DMS114 treated with DMSO at 0.1 percent for 48 hours (cell line): Measurements from ENCODE around the gene CNDP2.

Source experiments
- DNase-seq: peaks from one replicate; lab custom pipeline; 2025; ENCODE audit not compliant: unreplicated experiment; lab: John Stamatoyannopoulos, UW

The CNDP2 gene

DNA sequence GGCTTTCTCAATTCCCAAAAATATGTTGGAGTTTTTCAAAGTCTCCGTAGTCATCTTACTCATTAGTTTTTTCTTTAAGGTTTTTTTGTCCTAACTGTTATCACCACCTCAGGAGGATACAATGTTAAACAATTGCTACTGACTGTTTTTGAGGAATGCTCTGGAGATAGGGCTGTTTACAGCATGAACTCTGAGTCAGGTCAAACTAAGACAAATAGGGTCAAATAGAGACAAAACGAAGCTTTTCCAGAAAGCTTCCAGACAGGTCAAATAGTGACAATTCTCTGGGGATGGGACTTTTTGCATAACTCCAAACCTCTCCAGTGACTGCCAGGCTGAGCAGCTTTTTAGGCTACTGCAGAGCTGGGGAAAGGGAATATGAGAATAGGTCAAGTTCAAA, 23.9 kb upstream of the CNDP2 start:
- DNase-seq: no peak

- DNase-seq: no peak
Observed at GRCh38 chr18:74473976-74474640, 22.1 kb upstream of the CNDP2 start.

DNA sequence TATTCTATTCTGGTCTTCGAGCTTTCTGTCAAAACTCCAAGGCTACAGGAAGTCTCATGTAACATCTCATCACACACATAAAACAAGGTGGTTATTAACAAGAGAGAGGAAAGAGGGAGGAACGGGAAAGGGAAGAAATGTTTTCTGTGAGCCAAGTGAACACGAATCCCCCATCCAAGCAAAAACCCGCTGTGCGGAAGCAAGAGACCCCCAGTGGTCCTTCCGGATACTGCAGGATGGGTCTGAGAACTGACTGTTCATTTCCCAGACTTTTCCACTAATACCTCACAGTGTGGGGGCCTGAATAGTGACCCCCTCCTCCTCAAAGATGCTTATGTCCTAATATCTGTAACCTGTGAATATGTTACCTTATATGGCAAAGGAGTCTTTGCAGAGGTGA, 20.0 kb upstream of the CNDP2 start:
- DNase-seq: peak; percentile 7

DNA sequence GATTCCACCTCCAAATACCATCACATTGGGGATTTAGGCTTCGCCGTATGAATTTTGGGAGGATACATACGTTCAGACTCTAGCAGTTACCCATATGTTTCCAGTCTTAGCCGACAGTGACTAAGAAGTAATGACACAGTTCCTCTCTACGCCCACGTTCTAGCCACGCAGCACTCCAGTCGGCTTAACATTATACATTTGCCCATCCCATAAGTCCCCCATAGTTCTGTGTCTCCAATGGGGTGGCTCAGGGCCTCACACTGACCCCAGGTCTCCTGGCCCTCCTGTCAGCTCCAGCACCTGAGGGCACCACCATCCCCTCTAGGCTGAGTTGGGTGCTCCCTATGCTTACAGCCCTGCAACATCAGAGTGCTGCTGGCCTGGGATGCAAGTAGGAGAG, 18.4 kb upstream of the CNDP2 start:
- DNase-seq: no peak

DNA sequence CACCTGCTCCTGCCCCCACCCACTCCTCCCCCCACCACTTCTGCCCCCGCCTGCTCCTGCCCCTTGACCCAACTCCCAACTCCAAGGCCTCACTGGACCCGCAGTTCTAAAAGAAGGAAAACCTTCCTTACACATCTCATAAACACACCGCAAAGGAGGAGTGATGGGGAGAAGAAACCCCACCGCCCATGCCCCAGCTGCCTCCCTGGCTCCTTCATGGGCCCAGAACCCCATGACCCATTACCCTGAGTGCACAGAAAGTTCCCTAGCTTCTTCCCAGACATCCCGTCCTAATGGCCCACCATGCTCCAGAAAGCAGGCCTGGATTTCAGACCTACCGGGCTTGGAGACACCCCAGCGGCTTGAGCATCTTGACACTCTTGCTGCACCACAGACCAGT, 17.8 kb upstream of the CNDP2 start:
- no peak for DNase-seq

- DNase-seq: no peak
Observed at GRCh38 chr18:74478880-74479279, 17.3 kb upstream of the CNDP2 start.

- DNase-seq: no peak
Observed at GRCh38 chr18:74479486-74480148, 16.5 kb upstream of the CNDP2 start.

GRCh38 chr18:74480149-74480651, 16.0 kb upstream of the CNDP2 start:
- DNase-seq: no peak

- no peak for DNase-seq
Observed at GRCh38 chr18:74482697-74483096, 13.5 kb upstream of the CNDP2 start.

DNA sequence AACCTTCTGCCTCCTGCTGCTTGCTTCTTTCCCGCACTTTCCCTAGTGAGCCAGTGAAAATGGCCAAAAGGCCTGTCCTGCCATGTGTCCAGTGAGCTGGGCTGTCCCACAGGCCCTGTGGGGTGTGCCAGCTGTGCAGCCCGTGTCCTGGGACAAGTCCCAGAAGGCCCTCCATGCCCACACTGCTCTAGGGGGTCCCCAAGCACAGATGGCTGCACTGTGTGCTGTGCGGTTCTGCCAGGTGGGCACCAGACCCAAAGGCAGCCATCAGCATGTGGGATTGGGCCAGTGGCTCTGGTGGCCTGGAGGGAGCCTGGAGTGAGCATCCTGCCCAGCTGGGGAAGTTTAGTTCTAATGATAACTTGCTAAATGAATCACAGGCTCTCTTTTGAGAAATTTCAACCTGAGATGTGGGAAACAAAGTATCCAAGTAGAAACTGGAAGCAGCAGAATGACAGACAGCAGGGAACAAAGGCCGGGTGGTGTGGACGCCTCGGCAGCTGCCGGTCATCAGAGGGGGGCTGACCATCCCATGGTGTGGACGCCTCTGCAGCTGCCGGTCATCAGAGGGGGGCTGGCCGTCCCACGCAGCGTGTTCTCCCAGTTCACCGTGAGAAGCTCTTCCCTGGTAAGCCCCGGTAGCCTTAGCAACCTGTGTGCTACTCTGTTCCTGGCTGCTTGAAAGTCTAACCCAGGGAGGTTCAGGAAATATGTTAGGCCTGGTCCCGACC, 9.9 kb upstream of the CNDP2 start:
- no peak for DNase-seq

- DNase-seq: no peak
Observed at GRCh38 chr18:74488354-74488753, 7.8 kb upstream of the CNDP2 start.

- DNase-seq: no peak
Observed at GRCh38 chr18:74488864-74489263, 7.3 kb upstream of the CNDP2 start.

GRCh38 chr18:74489676-74490075, 6.5 kb upstream of the CNDP2 start:
- DNase-seq: no peak

DNA sequence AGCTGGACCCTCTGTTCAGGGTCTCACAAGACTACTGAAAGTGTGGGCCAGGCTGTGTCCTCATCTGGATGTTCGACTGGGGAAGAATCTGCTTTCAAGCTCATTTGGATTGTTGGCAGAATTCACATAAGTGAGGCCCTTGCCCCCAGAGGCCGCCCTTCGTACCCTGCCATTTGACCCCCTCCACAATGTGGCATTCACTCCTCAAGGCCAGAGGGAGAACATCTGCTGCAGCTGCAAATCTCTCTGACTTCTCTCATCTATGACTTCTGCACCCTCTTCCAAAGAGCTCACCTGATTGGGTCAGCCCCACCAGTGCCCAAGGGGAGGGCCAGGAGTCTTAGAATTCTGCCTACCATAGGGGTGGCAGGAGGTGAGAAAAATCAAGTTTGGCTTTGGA, 3.9 kb upstream of the CNDP2 start:
- no peak for DNase-seq

DNA sequence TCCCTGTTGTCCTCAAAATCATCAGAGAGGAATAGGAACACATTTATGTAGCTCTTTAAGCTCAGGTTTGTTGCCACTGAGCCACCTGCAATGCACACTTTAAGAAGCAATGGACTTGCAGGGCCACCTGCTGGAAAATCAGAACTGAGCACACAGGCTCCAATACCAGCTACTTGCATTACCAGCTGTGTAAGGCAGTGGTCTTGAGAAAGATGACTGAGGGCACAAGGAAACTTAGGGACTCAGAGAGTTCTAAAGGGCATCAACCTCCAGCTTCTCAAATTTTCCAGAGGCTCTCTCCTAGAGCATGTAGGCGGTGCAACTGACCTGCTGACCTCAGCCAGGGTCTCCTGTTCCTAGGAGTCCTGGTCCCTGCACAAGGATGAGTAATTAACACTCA, 2.5 kb upstream of the CNDP2 start:
- DNase-seq: peak; percentile 44

- no peak for DNase-seq
Observed at GRCh38 chr18:74494514-74494913, 1.6 kb upstream of the CNDP2 start.

GRCh38 chr18:74496508-74497323, 553 bp downstream of the CNDP2 start:
- DNase-seq: no peak

DNA sequence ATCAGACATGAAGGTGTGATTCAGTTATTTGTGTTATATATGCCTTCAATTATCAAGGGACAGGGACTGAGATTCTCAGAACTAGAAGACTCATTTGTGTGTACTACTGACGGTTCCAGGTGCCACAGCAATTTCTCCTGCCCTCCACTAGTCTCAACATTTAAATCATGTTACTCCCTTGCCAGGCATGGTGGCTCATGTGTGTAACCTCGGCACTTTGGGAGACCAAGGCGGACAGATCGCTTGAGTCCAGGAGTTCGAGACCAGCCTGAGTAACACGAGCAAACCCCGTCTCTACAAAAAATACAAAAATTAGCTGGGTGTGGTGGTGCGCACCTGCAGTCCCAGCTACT, 1.1 kb downstream of the CNDP2 start:
- no peak for DNase-seq

GRCh38 chr18:74497778-74498177, 1.6 kb downstream of the CNDP2 start:
- no peak for DNase-seq

DNA sequence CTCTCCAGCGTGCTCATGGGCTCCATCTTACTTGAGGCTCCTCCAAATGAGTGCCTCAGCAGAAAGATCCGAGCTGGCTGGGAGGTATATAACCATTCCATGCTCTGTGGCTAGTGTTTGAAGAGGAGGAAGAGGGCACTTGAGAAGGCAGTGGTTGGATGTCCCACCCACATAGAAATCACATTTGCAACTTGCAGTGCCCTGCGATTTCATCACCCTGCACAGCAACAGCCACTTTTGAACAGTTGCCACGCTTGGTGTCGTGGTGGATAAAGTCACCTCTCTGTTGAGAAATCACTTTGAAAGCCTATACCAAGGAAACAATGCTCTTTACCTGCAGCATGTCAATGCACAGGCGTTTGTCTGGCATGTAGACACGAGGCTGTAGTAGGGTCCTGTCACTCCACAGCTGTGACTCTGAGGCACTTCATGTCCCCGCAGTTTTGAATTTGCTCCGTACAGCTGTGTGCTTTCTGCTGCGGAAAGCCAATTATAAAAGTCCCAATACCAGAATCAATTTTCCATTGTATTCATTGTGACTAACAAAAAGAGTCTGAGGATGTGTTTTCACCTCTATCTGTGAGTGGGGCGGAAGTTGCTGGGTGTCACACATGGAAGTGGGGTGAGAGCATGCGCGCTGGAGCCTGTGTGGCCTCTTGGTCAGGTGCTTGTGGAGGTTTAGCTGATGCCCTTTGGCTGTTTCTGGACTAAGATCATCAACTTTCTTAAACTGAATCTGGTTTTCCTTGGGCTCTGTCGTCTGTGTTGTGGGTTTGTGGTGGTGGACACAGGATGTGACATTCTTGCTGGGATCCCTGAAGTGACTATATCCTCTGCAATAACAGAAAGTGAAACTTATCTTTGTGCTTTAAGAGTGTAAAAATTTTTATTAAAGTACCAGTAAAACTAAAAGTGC, 2.8 kb downstream of the CNDP2 start:
- no peak for DNase-seq
